HG02588 (cell line): ENCODE results near the gene AGPAT4.
A peak's percentile ranks its signal among the peaks of the same experiment; 100 is the strongest.
"Not testable (repeated sequence)": the region's sequence is repeated elsewhere in the genome, so short reads cannot be mapped to it uniquely, and the experiment has no call there.

Experiments
- ATAC-seq: cut with Tn5 transposase; IDR thresholded peaks from one replicate; pipeline ENCODE4 v1.9.1; 2021; ENCODE audit warnings: mild to moderate bottlenecking, moderate library complexity; ENCODE audit not compliant: unreplicated experiment

The AGPAT4 gene

DNA sequence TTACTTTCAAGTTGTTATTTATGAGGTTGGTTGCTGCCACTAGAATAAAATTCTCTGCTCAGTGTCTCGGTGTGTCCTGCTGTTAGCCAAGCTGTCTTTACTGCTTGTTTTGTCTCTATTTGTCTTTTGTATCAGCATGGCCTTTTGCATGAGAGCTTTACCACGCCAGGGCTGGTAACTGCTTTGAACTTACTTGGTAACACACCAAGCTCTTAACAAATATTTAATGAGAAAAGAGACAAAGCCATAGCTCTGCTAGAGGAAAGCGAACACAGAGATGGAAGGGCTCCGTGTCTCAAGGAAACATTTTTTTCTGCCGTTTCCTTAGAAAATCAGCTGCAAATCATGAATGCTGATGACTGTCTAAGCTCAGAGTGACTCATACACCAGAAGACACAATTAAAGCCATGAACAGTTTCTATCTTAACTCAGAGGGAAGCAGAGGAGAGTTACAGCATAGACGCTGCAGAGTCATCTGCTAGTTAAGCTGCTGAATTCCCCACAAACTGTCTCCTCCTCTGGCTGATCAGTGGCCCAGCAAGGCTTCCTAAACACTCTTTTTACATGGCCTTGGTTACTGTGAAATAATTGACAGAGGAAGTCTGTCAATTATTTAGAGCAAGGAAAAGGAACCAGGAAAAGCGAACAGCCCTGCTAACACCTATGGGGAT lies 44.8 kb downstream of the AGPAT4 start:
- ATAC-seq = peak; percentile 49

- no peak for ATAC-seq
Observed at GRCh38 chr6:161228096-161228495, 45.8 kb downstream of the AGPAT4 start.

- ATAC-seq = no peak
Observed at GRCh38 chr6:161227004-161227960, 46.6 kb downstream of the AGPAT4 start.

DNA sequence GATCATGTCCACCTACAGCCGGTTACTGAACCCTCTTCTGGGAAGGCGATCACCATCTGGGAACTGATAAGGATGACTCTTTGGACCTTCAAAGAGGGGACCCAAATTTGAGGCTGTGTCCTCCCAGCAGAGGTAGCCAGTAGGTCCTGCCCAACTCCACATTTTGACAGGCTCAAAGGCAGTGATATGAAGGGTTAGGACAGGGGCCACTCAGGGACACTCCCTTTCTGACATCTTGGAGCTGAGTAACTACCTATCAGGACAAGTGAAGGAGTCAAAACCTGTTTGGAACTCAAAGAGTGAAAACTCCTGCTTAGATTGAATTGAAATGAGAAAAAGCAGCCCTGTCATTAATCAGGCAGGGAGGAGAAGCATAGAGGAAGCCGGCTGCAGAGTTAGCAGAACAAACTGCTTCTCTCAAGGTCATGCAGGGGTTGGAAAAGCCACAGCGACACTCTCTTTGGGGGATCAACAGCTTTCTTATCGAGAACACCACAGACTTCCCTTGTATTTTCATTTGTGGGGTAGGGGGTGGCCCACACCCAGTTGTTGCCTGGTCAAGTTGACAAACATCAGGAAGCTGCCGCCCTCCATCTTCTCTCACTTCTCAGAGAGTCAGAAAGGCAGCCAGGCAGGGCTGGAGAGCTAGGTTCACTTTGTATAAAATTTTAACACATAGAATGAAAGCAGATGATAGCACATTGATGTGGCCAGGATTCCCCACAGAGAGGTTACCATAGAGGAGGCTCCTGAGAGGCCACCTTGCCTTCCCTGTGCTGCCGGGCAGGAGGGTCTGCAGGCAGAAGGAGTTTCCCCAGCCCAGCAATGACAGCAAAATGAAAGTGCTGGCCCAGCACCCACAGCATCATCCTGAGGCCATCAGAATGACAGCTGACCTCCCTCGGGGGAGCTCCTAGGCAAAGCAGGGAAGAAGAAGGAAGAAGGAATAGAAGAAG lies 47.6 kb downstream of the AGPAT4 start:
- no peak for ATAC-seq

DNA sequence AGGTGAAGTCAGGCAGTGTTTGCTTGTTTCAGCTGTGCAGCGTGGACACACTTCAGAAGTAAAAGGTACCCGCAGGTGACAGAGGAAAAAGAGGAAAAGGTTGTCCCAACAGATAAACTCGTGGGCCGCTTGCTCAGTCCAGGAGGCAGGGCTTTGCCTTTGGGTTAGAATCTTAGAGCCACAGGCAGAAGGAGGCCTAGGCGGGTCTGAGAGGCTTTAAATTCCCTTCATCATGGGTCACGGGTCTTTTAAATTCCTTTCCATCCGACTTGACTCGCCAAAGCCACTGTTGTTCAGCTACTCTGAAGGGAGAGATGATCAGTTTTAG lies 48.2 kb downstream of the AGPAT4 start:
- no peak for ATAC-seq

DNA sequence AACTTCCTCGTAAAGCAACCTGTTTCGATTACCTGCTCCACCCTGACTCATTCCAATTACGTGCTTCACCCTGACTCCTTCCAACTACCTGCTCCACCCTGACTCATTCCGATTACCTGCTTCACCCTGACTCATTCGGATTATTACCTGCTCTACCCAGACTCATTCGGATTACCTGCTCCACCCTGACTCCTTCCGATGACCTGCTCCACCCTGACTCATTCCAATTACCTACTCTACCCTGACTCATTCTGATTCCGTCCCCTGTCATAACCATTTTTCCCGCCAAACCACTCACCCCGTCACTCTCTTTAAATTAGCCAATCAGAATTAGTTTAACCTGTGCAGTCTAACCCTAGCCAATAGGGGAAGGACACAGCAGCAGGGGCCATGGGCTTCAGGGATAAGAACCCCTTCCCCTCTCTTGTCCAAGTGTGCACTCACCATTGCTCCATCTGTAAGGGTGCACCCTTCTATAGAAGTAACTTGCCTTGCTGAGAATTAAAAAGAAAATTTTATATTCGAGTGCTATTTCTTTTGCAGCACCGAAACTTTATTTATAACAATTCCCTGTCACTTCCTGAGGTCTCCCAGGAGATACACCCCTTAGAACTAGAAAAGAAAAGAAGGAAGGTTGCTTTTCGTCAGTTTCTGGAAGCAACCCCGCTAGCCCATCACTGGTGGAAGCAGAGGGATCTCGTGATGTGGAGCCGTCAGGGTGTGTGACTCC lies 48.7 kb downstream of the AGPAT4 start:
- ATAC-seq = not testable (repeated sequence)

- no peak for ATAC-seq
Observed at GRCh38 chr6:161223646-161224045, 50.2 kb downstream of the AGPAT4 start.

DNA sequence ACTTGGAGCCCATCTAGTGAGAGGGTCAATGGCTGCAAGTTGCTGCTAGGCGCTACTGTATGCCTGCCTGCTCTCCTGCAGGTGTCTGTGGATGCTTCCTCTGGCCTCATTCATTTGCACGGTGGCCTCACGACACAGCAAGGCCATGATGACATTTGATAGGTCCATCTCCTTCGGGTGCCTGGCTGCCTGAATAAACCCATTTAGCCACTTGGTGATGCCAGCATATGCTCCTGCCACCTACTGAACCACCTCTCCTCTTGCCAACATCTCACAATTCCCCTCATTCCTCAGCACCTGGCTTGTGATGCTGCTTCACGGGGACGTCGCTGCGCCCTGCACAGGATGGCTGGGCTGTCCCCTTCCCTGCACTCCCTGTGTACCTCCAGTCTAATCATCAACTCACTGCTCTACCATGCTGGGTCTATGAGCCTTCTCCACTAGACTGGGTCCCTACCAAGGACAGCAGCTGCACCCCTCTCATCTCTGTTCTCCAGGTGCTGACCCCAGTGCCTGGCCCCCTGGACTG lies 51.1 kb downstream of the AGPAT4 start:
- ATAC-seq = no peak

DNA sequence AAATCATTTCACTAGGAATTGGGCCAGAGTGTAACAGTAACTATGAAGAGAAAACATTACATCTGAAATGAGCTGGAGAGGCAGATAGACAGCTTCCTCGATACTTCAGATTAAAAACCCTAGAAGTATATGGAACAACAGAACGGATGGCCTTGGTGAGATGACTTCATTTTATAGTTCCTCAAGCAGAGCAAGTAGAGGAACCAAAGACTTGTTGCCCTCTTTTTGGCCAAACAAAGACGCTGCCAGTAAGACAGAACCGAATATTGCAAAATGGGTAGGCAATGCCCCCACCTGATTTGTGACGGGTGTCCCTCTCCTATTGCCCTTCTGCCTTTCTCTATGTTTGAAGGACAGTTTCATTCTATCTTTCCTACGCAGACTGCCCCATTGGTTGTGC lies 53.5 kb downstream of the AGPAT4 start:
- no peak for ATAC-seq

DNA sequence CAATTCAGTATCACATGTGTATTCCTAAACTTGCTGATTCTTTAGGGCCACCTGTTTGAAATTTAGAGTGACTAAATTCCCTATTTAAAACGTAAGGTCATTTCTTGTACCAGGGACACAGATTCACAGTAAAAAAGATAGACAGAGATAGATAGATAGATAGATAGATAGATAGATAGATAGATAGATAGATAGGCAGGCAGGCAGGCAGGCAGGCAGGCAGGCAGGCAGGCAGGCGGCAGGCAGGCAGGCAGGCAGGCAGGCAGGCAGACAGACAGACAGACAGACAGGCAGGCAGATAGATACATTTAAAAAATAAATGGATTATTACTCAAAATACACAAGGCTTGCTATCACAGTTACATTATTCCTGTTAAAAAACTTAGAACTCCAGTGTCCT lies 54.2 kb downstream of the AGPAT4 start:
- ATAC-seq = no peak

- ATAC-seq = no peak
Observed at GRCh38 chr6:161218222-161218621, 55.6 kb downstream of the AGPAT4 start.

- ATAC-seq = no peak
Observed at GRCh38 chr6:161217628-161218027, 56.2 kb downstream of the AGPAT4 start.

- ATAC-seq = no peak
Observed at GRCh38 chr6:161216616-161217205, 57.1 kb downstream of the AGPAT4 start.

GRCh38 chr6:161215876-161216615 lies 57.8 kb downstream of the AGPAT4 start:
- no peak for ATAC-seq

DNA sequence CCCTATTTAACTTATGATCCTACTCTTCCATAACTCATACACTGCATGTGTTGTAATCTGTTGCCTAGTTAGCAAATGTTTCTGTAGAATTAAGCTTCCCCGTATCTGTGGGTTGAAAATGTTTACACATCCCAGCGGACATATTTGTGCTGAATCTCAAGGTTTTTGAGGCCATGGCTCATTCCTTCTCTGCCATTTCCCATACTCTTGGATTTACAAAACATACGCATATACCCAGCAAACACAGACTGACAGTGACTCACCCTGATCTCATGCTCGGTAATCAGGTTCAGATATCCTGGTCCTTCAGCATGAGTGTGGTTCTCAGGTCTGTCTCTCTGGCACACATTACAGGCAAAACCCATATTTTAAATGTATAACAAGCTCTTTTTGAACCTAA lies 58.7 kb downstream of the AGPAT4 start:
- ATAC-seq = no peak

GRCh38 chr6:161214722-161215121 lies 59.1 kb downstream of the AGPAT4 start:
- no peak for ATAC-seq

DNA sequence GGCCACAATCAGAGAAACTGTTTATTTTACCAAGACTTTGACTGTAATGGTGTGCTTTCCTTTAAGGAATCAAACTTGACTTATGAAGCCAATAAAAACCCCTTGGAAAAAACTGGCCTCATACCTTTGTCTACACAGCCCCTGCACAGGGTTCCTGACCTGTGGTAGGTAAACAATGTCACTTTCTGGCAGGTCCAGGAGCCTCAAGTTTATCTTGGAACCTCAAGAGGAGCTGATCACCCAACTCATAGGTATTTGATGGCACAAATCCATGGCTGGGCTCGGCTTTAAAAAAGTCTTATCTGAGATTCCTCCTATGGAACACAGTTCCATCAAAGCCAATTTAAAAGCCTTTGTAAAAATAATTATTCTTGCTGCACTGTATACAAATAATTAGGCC lies 61.0 kb downstream of the AGPAT4 start:
- ATAC-seq = no peak

- ATAC-seq = no peak
Observed at GRCh38 chr6:161211380-161212035, 62.4 kb downstream of the AGPAT4 start.

DNA sequence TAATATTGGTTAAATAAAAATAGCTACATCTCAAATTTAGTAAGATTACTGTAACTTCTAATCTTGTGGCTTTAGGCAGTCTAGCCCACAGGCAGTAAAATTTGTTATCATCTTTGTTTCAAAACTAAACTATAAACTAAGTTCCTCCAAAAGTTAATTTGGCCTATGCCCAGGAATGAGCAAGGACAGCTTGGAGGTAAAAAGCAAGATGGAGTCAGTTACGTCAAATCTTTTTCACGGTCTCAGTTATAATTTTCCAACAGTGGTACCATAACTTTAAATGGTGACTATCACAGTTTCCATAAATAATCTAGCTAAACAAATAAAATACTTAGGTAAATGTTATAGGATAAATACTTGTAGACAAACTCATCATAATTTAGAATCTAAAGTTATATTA lies 63.0 kb downstream of the AGPAT4 start:
- ATAC-seq = no peak
